ENCODE results near the gene RAMP3. TPM values are rescaled to one million over a fixed set of nuclear protein-coding genes. Genes with fewer than 3 reads are reported as not detected.
A peak's percentile ranks its signal among the peaks of the same experiment; 100 is the strongest.

RAMP3 gene
- total RNA-seq, 6 experiments from 2014 or later, result 3.6 to 25.9 (median 23.4) TPM

DNA sequence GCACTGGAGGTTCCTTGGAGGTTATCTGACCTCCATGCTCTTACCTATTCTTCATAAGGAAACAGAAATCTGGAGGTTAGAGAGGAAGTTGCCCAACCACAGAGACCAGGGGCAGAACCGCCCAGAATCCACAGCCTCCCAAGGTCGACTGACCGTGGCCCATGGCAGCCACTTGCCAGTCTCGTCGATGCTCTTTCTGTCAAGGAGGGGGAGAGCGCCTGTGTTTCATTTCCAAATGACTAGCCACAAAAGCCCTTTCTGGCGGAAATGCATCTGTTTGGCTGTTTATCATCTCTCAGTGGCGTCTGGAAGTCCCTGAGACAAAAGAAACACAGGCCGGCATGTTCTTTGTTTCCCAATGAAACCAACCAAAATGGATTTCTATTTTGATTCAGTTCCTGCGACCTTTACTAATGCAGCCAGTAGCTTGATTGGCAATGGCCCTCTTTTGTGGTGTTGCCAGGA lies 2.9 kb downstream of the RAMP3 start:
- no peaks in the 10 kb centered on the region for H3K36me3 ChIP-seq
- no peaks in the 10 kb centered on the region for H3K27me3 ChIP-seq
- peak; percentile 26 to 47 (median 40) for ATAC-seq
- no peaks in the 10 kb centered on the region for H3K4me1 ChIP-seq
- WGBS (ENCODE audit: insufficient coverage, low coverage, low lambda C conversion rate, missing lambda C conversion rate), result 62% methylated on average over 4 of the region's 10 CpGs
- H3K9me3 ChIP-seq, result no peaks in the 10 kb centered on the region
- H3K4me3 ChIP-seq, result no peak overlapping the region
- no peak for DNase-seq
- no peak for TF ChIP-seq POLR2A (IDR thresholded peaks at IDR 0.05)
- TF ChIP-seq CTCF (IDR thresholded peaks at IDR 0.05), result no peak
- no peak overlapping the region for H3K27ac ChIP-seq
- intact Hi-C loops (cut with DNase I), result no loop called here

GRCh38 chr7:45161138-45161537 lies 3.5 kb downstream of the RAMP3 start:
- H3K27ac ChIP-seq, result no peak overlapping the region
- intact Hi-C loops (cut with DNase I), result no loop called here

GRCh38 chr7:45161842-45162241 lies 4.3 kb downstream of the RAMP3 start:
- Histone ChIP-seq H3K9me3 (no peaks in the 10 kb centered on the region), H3K27ac (no peak overlapping the region), H3K36me3 (no peaks in the 10 kb centered on the region), H3K4me3 (no peak overlapping the region), H3K4me1 (no peaks in the 10 kb centered on the region), H3K27me3 (no peaks in the 10 kb centered on the region)
- no peak for ATAC-seq
- TF ChIP-seq POLR2A (IDR thresholded peaks at IDR 0.05) (no peak), CTCF (IDR thresholded peaks at IDR 0.05) (no peak)
- peak in 1 of 3 donors; percentile 38 for DNase-seq
- intact Hi-C loops (cut with DNase I), result no loop called here
- WGBS (ENCODE audit: insufficient coverage, low coverage, low lambda C conversion rate, missing lambda C conversion rate), result 88% methylated on average over 7 of the region's 9 CpGs

More at GRCh38 chr7:45161138-45161537, 3.5 kb downstream of the RAMP3 start:
- ATAC-seq (no peak), DNase-seq (no peak)
- Histone ChIP-seq H3K27me3 (no peaks in the 10 kb centered on the region), H3K9me3 (no peaks in the 10 kb centered on the region), H3K4me3 (no peak overlapping the region), H3K36me3 (no peaks in the 10 kb centered on the region), H3K4me1 (no peaks in the 10 kb centered on the region)
- 61% methylated on average over 4 of the region's 4 CpGs for WGBS (ENCODE audit: insufficient coverage, low coverage, low lambda C conversion rate, missing lambda C conversion rate)
- TF ChIP-seq POLR2A (IDR thresholded peaks at IDR 0.05) (no peak), CTCF (IDR thresholded peaks at IDR 0.05) (no peak)

DNA sequence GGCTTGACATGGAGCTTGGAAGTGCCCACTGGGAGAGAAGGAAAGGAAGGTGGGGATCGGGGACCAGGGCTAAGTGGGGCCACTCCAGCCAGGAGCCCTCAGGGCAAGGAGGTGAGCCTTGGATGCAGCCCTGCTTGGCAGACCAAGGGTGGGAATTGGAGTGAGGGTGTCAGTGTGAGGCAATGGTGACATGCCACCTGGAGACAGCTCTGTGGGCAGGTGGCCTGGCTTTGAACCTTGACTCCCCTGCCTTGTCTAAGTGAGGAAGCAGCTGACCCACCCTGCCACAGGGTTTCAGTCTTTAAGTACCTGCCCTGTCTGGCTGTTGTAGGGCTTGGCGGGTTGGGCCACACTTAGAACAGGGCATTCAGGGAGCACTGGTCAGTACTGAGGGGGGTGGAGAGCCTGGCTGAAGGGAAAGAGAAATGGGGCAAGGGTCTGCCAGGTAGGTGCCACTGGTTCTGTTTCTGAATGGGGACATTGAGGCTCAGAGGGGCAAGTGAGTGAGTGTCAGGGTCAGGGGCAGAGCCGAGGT lies 4.8 kb downstream of the RAMP3 start:
- Histone ChIP-seq H3K4me1 (no peaks in the 10 kb centered on the region), H3K36me3 (no peaks in the 10 kb centered on the region), H3K9me3 (no peaks in the 10 kb centered on the region), H3K27ac (no peak overlapping the region), H3K4me3 (no peak overlapping the region), H3K27me3 (no peaks in the 10 kb centered on the region)
- DNase-seq (peak in 1 of 3 donors; percentile 23), ATAC-seq (no peak)
- TF ChIP-seq CTCF (IDR thresholded peaks at IDR 0.05) (no peak), POLR2A (IDR thresholded peaks at IDR 0.05) (no peak)
- intact Hi-C loops (cut with DNase I), result no loop called here
- 100% methylated on average over 2 of the region's 3 CpGs for WGBS (ENCODE audit: insufficient coverage, low coverage, low lambda C conversion rate, missing lambda C conversion rate)
